GM10847 (cell line): ENCODE results near the gene PCDHB6.

Experiments
- POLR2A ChIP-seq: IDR thresholded peaks from 2 replicates; pipeline ENCODE4 v1.6.1; 2011; ENCODE audit not compliant: insufficient read length; ENCODE audit errors: extremely low read depth

PCDHB6 gene

DNA sequence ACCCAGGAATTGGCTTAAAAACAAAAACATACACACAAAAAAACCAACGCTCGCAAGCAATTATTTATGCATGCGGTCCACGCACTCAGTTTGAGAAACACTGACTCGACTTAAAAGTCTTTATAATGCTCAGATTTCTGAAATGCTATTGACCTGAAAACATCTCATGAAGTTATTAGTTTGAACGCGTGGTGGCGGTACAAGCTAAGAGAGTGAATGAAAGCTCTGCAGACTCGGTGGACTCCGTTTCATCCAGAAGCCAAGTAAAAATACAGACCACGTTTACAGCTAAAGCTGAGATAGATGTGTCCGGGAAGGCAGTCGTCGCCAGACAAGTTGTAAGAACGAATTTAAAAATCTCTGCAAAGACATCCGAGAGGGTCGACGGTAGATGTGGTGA, at the start of gene PCDHB6:
Gene PCDHB6 (plus strand): TSS at position 246 of the 400 bp plus-strand sequence. CDS start 201 bp downstream, outside the sequence.
- no peak for TF ChIP-seq POLR2A

GRCh38 chr5:141100243-141100805, 49.5 kb upstream of the PCDHB6 start, which contains the start of gene PCDHB3:
TSS of gene PCDHB3 (plus strand) at chr5:141100473. CDS start at chr5:141100650, 177 bp downstream.
- no peak for TF ChIP-seq POLR2A

GRCh38 chr5:141101059-141101458, 48.8 kb upstream of the PCDHB6 start:
- no peak for TF ChIP-seq POLR2A

DNA sequence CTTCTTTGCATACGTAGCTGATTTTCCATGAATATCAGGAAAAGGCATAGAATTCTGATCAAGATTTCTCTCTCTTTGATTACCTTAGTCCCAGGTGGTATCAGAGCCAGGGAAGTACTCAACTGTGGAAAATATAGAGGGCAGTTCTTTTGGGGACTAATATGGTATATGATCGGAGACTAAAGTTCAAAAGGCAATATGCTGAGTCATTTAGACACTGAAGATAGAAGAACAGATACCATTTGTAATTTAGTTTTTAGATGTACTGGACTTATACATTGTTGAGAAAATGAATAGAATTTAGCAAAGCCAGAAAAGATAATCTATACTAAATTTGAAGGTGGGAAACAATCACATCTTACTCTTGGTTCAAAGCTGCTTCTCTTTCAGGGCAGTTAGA, 44.5 kb upstream of the PCDHB6 start:
- TF ChIP-seq POLR2A, result no peak

DNA sequence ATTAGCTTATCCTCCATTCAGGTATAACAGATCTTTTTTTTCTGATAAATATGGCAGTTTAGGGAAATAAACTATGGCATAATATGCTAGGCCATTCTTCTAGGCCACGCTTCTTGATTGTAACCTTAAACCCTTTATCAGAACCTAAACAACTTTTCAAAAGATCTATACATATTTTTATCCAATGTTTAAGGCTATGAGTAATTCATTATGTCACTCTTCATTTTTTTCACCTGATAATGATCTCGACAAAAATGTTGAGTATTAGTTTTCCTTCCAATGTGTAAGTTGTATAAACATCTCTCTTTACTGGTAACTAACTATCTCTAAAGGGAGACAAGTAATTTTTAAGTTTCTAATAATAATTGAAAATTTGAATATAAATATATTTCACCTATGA, 30.6 kb upstream of the PCDHB6 start:
- no peak for TF ChIP-seq POLR2A

GRCh38 chr5:141121563-141121962, 28.3 kb upstream of the PCDHB6 start, which contains the start of gene PCDHB4:
TSS of gene PCDHB4 (plus strand) at chr5:141121818. CDS start at chr5:141121999, 181 bp downstream.
- TF ChIP-seq POLR2A, result no peak

DNA sequence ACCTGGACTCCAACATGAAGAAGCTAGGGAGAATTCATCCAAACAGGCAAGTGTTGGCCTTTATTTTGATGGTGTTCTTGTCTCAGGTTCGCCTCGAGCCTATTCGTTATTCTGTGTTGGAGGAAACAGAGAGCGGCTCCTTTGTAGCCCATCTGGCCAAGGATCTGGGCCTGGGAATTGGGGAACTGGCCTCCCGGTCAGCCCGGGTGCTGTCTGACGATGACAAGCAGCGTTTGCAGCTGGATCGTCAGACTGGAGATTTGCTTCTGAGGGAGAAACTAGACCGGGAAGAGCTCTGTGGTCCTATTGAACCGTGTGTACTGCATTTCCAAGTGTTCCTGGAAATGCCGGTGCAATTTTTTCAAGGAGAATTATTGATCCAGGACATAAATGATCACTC, 27.9 kb upstream of the PCDHB6 start:
- TF ChIP-seq POLR2A, result no peak

DNA sequence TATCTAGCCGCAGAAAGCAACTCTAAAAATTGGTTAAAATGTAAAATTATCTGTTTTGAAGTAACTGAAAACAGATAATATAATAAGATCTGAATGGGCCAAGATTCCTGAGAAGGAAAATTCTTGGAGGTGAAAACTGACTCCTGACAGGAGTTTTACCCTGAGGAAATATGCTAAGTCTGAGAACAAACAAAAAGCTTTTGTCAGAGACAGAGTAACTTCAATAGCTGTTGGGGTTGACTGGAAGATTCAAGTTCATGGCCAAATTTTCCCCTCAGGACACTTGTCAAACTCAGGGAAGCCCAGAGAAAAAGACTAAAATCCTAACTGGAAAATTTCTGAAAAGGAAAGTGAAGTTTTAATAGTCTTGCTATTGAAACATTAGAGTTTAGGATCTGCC, 22.6 kb upstream of the PCDHB6 start:
- TF ChIP-seq POLR2A, result no peak

- TF ChIP-seq POLR2A, result no peak
Measured at GRCh38 chr5:141135030-141135717, 14.7 kb upstream of the PCDHB6 start, which contains the start of gene PCDHB5. TSS of gene PCDHB5 (plus strand) at chr5:141135206. CDS start at chr5:141135435, 229 bp downstream.

DNA sequence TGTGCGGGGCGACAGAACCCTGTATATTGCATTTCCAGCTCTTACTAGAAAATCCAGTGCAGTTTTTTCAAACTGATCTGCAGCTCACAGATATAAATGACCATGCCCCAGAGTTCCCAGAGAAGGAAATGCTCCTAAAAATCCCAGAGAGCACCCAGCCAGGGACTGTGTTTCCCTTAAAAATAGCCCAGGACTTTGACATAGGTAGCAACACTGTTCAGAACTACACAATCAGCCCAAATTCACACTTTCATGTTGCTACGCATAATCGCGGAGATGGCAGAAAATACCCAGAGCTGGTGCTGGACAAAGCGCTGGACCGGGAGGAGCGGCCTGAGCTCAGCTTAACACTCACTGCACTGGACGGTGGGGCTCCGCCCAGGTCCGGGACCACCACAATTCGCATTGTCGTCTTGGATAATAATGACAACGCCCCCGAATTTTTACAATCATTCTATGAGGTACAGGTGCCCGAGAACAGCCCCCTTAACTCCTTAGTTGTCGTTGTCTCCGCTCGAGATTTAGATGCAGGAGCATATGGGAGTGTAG, 14.1 kb upstream of the PCDHB6 start:
- no peak for TF ChIP-seq POLR2A

- no peak for TF ChIP-seq POLR2A
Measured at GRCh38 chr5:141150224-141150992, 551 bp downstream of the PCDHB6 start.

DNA sequence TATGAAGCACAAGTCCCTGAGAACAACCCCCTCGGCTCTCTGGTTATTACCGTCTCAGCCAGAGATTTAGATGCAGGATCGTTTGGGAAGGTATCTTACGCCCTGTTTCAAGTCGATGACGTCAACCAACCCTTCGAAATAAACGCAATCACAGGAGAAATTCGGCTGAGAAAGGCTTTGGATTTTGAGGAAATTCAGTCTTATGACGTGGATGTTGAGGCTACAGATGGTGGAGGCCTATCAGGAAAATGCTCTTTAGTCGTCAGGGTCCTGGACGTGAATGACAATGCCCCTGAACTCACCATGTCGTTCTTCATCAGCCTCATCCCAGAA, 1.1 kb downstream of the PCDHB6 start:
- no peak for TF ChIP-seq POLR2A

DNA sequence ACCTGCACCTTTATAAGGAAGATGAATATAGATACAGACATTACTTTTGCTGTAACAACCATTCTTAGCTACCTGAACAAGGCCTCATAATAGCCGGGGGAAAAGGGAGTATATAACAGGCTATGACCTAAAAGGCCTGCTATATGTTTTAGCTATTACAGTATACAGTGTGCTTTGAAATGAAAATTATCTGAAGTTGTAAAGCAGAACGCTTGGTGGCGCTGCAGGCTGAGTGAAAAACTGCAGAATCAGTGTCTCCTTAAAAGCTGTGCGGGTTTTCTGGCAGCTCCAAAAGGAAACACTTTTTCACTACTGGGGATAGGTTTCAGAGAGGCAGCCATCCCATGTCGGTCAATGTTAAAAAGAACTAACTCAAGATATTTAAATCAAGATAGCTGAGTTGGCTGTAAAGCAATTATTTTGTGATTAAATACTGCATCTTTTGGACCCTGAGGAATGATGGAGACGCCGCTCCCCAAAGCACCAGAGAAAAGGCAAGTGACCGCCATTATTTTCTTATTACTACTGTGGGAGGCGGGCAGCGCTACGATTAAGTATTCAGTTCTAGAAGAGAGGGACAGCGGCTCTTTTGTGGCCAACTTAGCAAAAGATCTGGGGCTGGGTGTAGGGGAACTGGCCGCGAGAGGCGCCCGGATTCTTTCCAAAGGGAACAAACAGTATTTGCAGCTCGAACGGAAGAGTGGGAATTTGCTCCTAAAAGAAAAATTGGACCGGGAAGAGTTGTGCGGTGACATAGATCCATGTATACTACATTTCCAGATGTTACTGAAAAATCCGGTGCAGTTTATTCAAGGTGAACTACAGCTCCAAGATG, 5.9 kb downstream of the PCDHB6 start:
- TF ChIP-seq POLR2A, result no peak

DNA sequence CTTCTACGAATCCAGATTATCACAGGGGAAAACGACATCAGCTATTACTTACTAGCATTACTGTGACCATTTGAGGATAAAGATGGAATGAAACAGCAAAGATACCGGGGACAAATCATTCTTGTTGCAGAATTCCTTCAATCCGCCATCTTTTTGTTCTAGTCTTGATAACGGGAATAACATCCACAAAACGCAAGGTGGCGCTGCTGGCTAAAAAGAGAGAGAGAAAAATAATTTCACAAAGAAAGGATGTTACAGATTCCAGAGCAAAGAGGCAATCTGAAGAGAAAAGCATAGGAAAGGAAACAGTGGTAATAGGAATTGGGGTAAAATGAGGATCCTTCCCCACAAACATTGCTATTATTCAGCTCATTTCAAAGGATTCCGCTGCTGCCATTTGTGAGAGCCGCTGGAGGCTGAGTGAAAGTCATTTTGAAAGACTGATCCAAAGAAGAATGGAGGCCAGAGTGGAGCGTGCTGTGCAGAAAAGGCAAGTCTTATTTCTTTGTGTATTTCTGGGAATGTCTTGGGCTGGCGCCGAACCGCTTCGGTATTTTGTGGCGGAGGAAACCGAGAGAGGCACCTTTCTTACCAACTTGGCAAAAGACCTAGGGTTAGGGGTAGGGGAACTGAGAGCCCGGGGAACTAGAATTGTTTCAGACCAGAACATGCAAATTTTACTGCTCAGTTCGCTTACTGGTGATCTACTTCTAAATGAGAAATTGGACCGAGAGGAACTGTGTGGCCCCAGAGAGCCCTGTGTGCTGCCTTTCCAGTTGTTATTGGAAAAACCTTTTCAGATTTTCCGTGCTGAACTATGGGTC, 22.7 kb downstream of the PCDHB6 start, which contains the start of gene PCDHB7:
Gene PCDHB7 (plus strand): TSS at position 264 of the 824 bp plus-strand sequence. CDS start 192 bp downstream, at position 456.
- no peak for TF ChIP-seq POLR2A

GRCh38 chr5:141175933-141176332, 26.1 kb downstream of the PCDHB6 start:
- TF ChIP-seq POLR2A, result no peak
